Measurements from ENCODE around the gene DMBX1. TPM values are rescaled to one million over a fixed set of nuclear protein-coding genes. Genes with fewer than 3 reads are reported as not detected.
A peak's percentile ranks its signal among the peaks of the same experiment; 100 is the strongest.

Gene DMBX1
- total RNA-seq, 2 experiments from 2014 or later: not detected

GRCh38 chr1:46474570-46474969, 15.1 kb upstream of the DMBX1 start:
- no peaks in the 10 kb centered on the region for H3K9me3 ChIP-seq (ENCODE audit: low read length)
- CTCF ChIA-PET (ENCODE audit: unreplicated experiment): no interaction called here
- H3K79me2 ChIP-seq (ENCODE audit: insufficient read depth, low read depth, low read length): no peaks in the 10 kb centered on the region
- no peaks in the 10 kb centered on the region; the same call in 1 of the 2 replicates for H4K20me1 ChIP-seq (ENCODE audit: insufficient read depth, low read length)
- TF ChIP-seq EZH2phosphoT487 (IDR thresholded peaks at IDR 0.05; ENCODE audit: borderline replicate concordance, low read depth, low read length) (no peak), CTCF (conservative IDR thresholded peaks at IDR 0.05; ENCODE audit: low read length) (no peak)
- no peak overlapping the region for H2AFZ ChIP-seq (ENCODE audit: low read length)
- DNase-seq (ENCODE audit: low spot score): no peak
- no peaks in the 10 kb centered on the region for H3K9me2 ChIP-seq (ENCODE audit: insufficient read depth, low read length)
- H3K4me2 ChIP-seq (ENCODE audit: low read length): no peak overlapping the region
- no peak overlapping the region for H3K4me3 ChIP-seq (ENCODE audit: low read depth, low read length, poor library complexity, severe bottlenecking)
- no peak overlapping the region for H3K27ac ChIP-seq (ENCODE audit: low read depth, low read length, poor library complexity, severe bottlenecking)
- no peaks in the 10 kb centered on the region for H3K4me1 ChIP-seq (ENCODE audit: insufficient read depth, low read length, poor library complexity, severe bottlenecking)
- H3K36me3 ChIP-seq (ENCODE audit: insufficient read depth, low read length): no peaks in the 10 kb centered on the region
- intact Hi-C loops (cut with micrococcal nuclease; ENCODE audit: unreplicated experiment): no loop called here
- POLR2A ChIA-PET: no interaction called here
- no TSS peak for BruUV-seq (replicated peaks)

- Histone ChIP-seq H3K9me2 (ENCODE audit: insufficient read depth, low read length) (no peaks in the 10 kb centered on the region), H3K36me3 (ENCODE audit: insufficient read depth, low read length) (no peaks in the 10 kb centered on the region), H3K4me1 (ENCODE audit: insufficient read depth, low read length, poor library complexity, severe bottlenecking) (no peaks in the 10 kb centered on the region), H3K79me2 (ENCODE audit: insufficient read depth, low read depth, low read length) (no peaks in the 10 kb centered on the region), H3K27ac (ENCODE audit: low read depth, low read length, poor library complexity, severe bottlenecking) (no peak overlapping the region), H3K4me2 (ENCODE audit: low read length) (no peak overlapping the region), H4K20me1 (ENCODE audit: insufficient read depth, low read length) (no peaks in the 10 kb centered on the region; the same call in 1 of the 2 replicates), H3K4me3 (ENCODE audit: low read depth, low read length, poor library complexity, severe bottlenecking) (no peak overlapping the region), H3K9me3 (ENCODE audit: low read length) (no peaks in the 10 kb centered on the region), H2AFZ (ENCODE audit: low read length) (no peak overlapping the region)
- TF ChIP-seq EZH2phosphoT487 (IDR thresholded peaks at IDR 0.05; ENCODE audit: borderline replicate concordance, low read depth, low read length): no peak
- TF ChIP-seq CTCF (conservative IDR thresholded peaks at IDR 0.05; ENCODE audit: low read length): no peak
- CTCF ChIA-PET (ENCODE audit: unreplicated experiment): interaction anchor here (1.4 to 2.0 kb wide), 2 partner anchors 43 to 53 kb away, joined by 3 to 6 read pairs; no protein-coding TSS in a partner anchor
- no peak for DNase-seq (ENCODE audit: low spot score)
- no TSS peak for BruUV-seq (replicated peaks)
- intact Hi-C loops (cut with micrococcal nuclease; ENCODE audit: unreplicated experiment): loop anchor here (1.0 to 5.0 kb wide), 4 partner anchors 30 to 248 kb away; no protein-coding TSS in a partner anchor
- POLR2A ChIA-PET: no interaction called here
Measured at GRCh38 chr1:46476673-46477072, 13.0 kb upstream of the DMBX1 start.

- no peak overlapping the region for H3K4me2 ChIP-seq (ENCODE audit: low read length)
- H3K9me3 ChIP-seq (ENCODE audit: low read length): no peaks in the 10 kb centered on the region
- no peaks in the 10 kb centered on the region; the same call in 1 of the 2 replicates for H4K20me1 ChIP-seq (ENCODE audit: insufficient read depth, low read length)
- H3K27ac ChIP-seq (ENCODE audit: low read depth, low read length, poor library complexity, severe bottlenecking): no peak overlapping the region
- peak; percentile 71 for DNase-seq (ENCODE audit: low spot score)
- no peaks in the 10 kb centered on the region for H3K79me2 ChIP-seq (ENCODE audit: insufficient read depth, low read depth, low read length)
- H3K4me1 ChIP-seq (ENCODE audit: insufficient read depth, low read length, poor library complexity, severe bottlenecking): no peaks in the 10 kb centered on the region
- TF ChIP-seq EZH2phosphoT487 (IDR thresholded peaks at IDR 0.05; ENCODE audit: borderline replicate concordance, low read depth, low read length): no peak
- peak; percentile 90 for TF ChIP-seq CTCF (conservative IDR thresholded peaks at IDR 0.05; ENCODE audit: low read length)
- no peak overlapping the region for H3K4me3 ChIP-seq (ENCODE audit: low read depth, low read length, poor library complexity, severe bottlenecking)
- intact Hi-C loops (cut with micrococcal nuclease; ENCODE audit: unreplicated experiment): loop anchor here (1.0 to 5.0 kb wide), 4 partner anchors 31 to 247 kb away; no protein-coding TSS in a partner anchor
- CTCF ChIA-PET (ENCODE audit: unreplicated experiment): interaction anchor here (0.8 to 2.0 kb wide), 4 partner anchors 30 to 52 kb away, joined by 3 to 6 read pairs (median 4); no protein-coding TSS in a partner anchor
- H2AFZ ChIP-seq (ENCODE audit: low read length): no peak overlapping the region
- no peaks in the 10 kb centered on the region for H3K36me3 ChIP-seq (ENCODE audit: insufficient read depth, low read length)
- POLR2A ChIA-PET: interaction anchor here (1.0 kb wide), 1 partner anchor 128 kb away, joined by 3 read pairs; no protein-coding TSS in a partner anchor
- BruUV-seq (replicated peaks): no TSS peak
- H3K9me2 ChIP-seq (ENCODE audit: insufficient read depth, low read length): no peaks in the 10 kb centered on the region
Measured at GRCh38 chr1:46477153-46477929, 12.3 kb upstream of the DMBX1 start.

All from OCI-LY7 (cell line).